ENCODE results near the gene RPS4Y1. TPM values are rescaled to one million over a fixed set of nuclear protein-coding genes. Genes with fewer than 3 reads are reported as not detected.

The RPS4Y1 gene
- total and polyA plus RNA-seq, 11 donors: 158 to 334 (median 188) TPM; not detected in 5

- Histone ChIP-seq H3K4me3 (no peak overlapping the region), H3K27me3 (peaks cover 0 to under 1% (median 0%) of the 10 kb centered on the region in 9 donors), H3K27ac (no peak overlapping the region), H3K9me3 (no peaks in the 10 kb centered on the region), H3K36me3 (no peaks in the 10 kb centered on the region), H3K4me1 (no peaks in the 10 kb centered on the region)
- DNase-seq (no peak), ATAC-seq (no peak)
- TF ChIP-seq CTCF (IDR thresholded peaks at IDR 0.05): no peak
- no peak for TF ChIP-seq POLR2A (IDR thresholded peaks at IDR 0.05)
- WGBS, 4 donors: 13 to 15% methylated on average over 3 of the region's 3 CpGs; no CpG with 5 or more reads in 2 of the 4 donors
- intact Hi-C loops (cut with DNase I): no loop called here
Measured at GRCh38 chrY:2824471-2824870, 16.9 kb upstream of the RPS4Y1 start.

- H3K27ac ChIP-seq: no peak overlapping the region
- 71% methylated on average over 5 of the region's 5 CpGs; no CpG with 5 or more reads in 2 of the 4 donors for WGBS, 4 donors
- ATAC-seq: no peak
- no peak overlapping the region for H3K4me3 ChIP-seq
- no peaks in the 10 kb centered on the region for H3K4me1 ChIP-seq
- DNase-seq: no peak
- peaks cover 0 to 9% (median 0%) of the 10 kb centered on the region in 9 donors for H3K27me3 ChIP-seq
- no peaks in the 10 kb centered on the region for H3K36me3 ChIP-seq
- intact Hi-C loops (cut with DNase I): no loop called here
- H3K9me3 ChIP-seq: no peaks in the 10 kb centered on the region
- no peak for TF ChIP-seq POLR2A (IDR thresholded peaks at IDR 0.05)
- no peak for TF ChIP-seq CTCF (IDR thresholded peaks at IDR 0.05)
Measured at GRCh38 chrY:2828497-2828896, 12.9 kb upstream of the RPS4Y1 start.

GRCh38 chrY:2835230-2835629 lies 6.2 kb upstream of the RPS4Y1 start:
- no peak for DNase-seq
- H3K27me3 ChIP-seq: peaks cover 0 to 2% (median 0%) of the 10 kb centered on the region in 9 donors
- H3K4me1 ChIP-seq: no peaks in the 10 kb centered on the region
- no peak for ATAC-seq
- H3K27ac ChIP-seq: no peak overlapping the region
- no peaks in the 10 kb centered on the region for H3K9me3 ChIP-seq
- intact Hi-C loops (cut with DNase I): no loop called here
- no peak overlapping the region for H3K4me3 ChIP-seq
- TF ChIP-seq CTCF (IDR thresholded peaks at IDR 0.05) (no peak), POLR2A (IDR thresholded peaks at IDR 0.05) (no peak)
- H3K36me3 ChIP-seq: no peaks in the 10 kb centered on the region

- no peak overlapping the region for H3K27ac ChIP-seq
- peaks cover 0 to 2% (median 0%) of the 10 kb centered on the region in 9 donors for H3K27me3 ChIP-seq
- no peak overlapping the region for H3K4me3 ChIP-seq
- H3K36me3 ChIP-seq: no peaks in the 10 kb centered on the region
- intact Hi-C loops (cut with DNase I): no loop called here
- DNase-seq: no peak
- H3K4me1 ChIP-seq: no peaks in the 10 kb centered on the region
- TF ChIP-seq CTCF (IDR thresholded peaks at IDR 0.05) (no peak), POLR2A (IDR thresholded peaks at IDR 0.05) (no peak)
- H3K9me3 ChIP-seq: no peaks in the 10 kb centered on the region
- ATAC-seq: no peak
- WGBS, 4 donors: 70 to 81% methylated on average over 2 of the region's 2 CpGs; no CpG with 5 or more reads in 2 of the 4 donors
Measured at GRCh38 chrY:2837078-2837477, 4.3 kb upstream of the RPS4Y1 start.

All from heart left ventricle (tissue), 16 donors.